Activated CD4-positive, alpha-beta T cell treated with anti-CD3 and anti-CD28 coated beads for 24 hours (primary cell): ENCODE data around the gene OR10H2.
"Not testable (repeated sequence)": the region's sequence is repeated elsewhere in the genome, so short reads cannot be mapped to it uniquely, and the experiment has no call there.

Experiments used
- DNase-seq, 2 donors: peaks; one replicate each; pipeline ENCODE4 v3.0.0-alpha.2; 2020; ENCODE audit warnings: low read depth in 2 of 2

The OR10H2 gene

GRCh38 chr19:15727724-15728123, at the start of gene OR10H2:
Gene OR10H2, plus strand, starts transcription at chr19:15728024. Its CDS starts 20 bp downstream, at chr19:15728044.
- no peak for DNase-seq

- DNase-seq, result no peak
Observed at GRCh38 chr19:15679089-15679488, 48.7 kb upstream of the OR10H2 start.

DNA sequence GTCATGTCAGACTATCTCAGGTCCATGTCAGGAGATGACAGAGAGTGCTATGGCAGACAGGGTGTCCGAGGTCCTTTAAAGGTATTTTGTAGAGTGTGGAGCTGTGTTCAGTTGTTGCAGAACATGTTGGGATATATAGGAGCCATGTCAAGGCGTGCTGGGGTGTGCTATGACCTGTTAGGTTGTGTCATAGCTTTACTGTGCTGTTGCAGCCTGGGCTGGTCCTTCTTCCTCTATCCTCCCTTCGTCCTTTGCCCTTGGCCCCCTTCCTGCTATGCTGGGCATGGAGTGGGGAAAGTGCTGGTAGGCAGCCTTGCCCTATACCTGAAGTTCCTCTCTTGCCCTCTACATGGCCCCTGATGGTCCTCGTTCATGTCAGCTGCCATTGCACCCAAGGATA, 48.0 kb upstream of the OR10H2 start:
- not testable (repeated sequence) for DNase-seq

GRCh38 chr19:15680478-15681322, 47.1 kb upstream of the OR10H2 start:
- no peak for DNase-seq

DNA sequence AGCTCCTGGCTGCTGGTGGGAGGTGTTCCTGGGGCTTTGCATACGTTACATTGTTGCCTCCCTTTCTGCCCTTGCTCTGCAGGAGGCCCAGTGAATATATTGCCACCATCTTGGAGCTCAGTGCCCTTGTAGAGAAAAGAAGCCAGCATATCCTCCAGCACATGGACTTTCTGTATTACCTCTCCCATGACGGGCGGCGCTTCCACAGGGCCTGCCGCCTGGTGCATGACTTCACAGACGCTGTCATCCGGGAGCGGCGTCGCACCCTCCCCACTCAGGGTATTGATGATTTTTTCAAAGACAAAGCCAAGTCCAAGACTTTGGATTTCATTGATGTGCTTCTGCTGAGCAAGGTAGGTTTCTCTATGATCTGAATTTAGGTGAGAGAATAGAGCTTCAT, 44.4 kb upstream of the OR10H2 start:
- DNase-seq, result no peak

GRCh38 chr19:15684828-15685227, 43.0 kb upstream of the OR10H2 start:
- DNase-seq, result no peak

- DNase-seq, result no peak
Observed at GRCh38 chr19:15696654-15697194, 31.1 kb upstream of the OR10H2 start.

GRCh38 chr19:15701757-15702533, 25.9 kb upstream of the OR10H2 start:
- no peak for DNase-seq

GRCh38 chr19:15702534-15702930, 25.3 kb upstream of the OR10H2 start:
- DNase-seq, result no peak

DNA sequence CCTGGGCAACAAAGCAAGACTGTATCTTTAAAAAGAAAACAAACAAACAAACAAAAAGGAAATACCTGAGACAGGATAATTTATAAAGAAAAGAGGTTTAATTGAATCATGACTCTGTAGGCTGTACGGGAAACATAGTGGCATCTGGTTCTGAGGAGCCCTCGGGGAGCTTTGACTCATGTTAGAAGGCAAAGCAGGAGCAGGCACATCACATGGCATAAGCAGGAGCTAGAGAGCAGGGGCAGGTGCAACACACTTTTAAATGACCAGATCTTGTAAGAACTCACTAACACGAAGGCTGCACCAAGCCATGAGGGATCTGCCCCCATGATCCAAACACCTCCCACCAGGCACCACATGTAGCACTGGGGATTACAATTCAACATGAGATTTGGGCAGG, 13.2 kb upstream of the OR10H2 start:
- DNase-seq, result no peak

DNA sequence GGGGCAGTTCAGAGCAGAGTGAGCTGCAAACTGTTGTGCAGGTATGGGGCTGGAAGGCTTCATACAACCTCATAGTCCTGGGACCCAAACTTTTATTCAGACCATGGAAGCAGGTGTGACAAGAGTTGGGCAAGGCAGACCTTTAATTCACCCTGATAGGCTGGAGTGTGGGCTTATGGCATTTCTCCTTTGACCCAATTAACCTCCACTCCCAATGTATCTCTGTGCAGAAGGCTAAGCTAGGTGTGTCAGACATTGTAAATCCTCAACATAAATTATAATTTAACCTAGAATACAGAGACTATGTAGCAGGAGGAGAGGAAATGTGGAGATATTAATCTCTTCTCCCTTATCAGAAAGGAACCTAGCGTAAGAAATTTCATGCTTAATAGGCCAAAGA, 12.2 kb upstream of the OR10H2 start:
- no peak for DNase-seq

DNA sequence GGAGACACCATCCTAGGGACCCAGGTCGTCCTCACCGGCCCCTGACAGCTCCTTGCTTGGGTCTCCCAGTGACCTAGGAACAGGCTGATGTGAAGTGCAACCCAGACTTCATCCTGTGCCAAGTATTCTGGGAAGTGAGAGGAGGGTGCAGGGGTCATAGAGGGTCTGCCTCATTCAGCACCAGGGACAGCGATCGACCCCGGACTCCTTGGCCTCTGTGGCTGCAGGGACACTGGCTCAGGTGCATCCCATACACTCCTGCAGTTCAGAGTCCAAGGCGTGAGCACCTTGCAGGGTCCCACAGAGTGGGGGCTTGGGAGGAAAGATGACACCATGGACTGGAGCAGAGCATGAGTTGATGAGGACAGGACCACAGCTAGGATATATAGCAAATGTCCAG, 10.0 kb upstream of the OR10H2 start:
- no peak for DNase-seq

DNA sequence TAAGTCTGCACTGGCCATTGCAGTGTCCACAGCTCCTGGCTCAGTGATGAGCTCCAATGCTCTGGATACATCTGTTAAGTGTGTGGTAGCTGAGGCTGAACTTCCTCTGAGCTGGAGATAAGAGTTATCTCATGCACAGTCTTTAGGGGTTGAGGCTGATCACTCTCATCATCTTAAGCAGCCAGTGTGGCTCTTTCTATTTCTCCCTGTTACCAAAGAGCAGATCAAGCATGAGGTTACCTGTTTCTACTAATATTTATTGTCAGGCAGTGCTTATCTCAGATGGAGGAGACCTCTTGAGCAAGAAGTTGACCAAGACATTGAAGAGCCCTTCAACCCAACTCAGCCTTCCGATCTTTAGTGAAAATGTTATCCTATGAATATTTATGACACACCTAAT, 6.6 kb upstream of the OR10H2 start:
- no peak for DNase-seq

DNA sequence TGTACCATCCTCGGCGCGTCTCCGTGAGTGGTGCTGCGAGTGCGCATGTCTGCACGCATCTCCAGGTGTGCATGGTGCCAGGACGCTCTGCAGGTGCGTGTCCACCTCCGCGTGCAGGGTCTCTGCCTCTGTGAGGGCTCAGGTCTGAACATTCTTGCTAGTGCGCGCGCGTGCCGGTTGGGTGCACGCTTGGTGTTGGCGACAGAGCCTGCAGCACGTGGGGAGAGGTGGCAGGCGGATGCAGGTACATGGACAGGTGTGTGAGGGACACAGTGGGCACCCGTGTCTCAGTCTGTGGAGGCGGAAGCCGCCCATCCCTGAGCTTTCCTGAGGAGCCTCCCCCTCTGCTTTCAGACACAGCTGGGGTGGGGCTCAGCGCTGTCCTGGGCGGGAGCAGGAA, 4.9 kb upstream of the OR10H2 start:
- no peak for DNase-seq

- DNase-seq, result no peak
Observed at GRCh38 chr19:15730538-15730937, 2.7 kb downstream of the OR10H2 start.

DNA sequence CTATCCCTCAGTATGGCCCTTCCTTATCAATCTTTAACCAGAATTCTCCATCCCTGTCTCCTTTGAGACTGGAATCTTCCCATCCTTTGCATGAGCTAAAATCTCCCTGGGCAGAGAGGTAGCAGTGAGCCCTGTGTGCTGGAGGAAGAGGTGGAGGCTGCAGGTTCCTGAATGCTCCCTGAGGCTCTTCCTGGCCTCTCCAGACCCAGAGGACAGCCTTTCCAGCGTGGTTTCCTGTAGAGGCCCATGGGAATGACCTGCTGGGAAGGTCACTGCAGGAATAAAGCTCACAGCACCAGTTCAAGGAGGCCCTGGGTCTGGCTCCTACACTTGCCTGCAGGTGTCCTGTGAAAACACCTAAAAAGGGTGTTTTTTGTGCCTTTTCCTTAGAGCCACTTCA, 4.6 kb downstream of the OR10H2 start:
- DNase-seq, result no peak

DNA sequence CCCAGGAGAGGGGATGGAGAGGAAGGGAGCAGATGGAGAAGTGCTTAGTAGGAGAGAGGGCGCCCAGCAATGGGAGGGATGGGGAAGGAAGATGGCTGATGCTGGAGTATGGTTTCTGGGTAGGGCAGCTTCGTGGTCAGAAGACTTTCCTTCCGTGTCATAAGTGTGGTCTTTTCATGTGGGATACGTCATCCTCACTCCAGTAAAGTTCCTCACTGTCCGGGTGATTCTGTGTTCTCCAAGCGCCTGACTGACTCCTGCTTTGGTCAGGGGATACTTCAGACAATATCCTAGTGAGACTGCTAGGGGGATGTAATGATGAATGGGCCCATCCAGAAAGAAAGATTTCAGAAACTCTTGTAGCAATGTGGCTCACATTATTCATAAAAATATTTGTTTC, 6.1 kb downstream of the OR10H2 start:
- DNase-seq, result no peak

GRCh38 chr19:15737722-15738121, 9.9 kb downstream of the OR10H2 start, which contains the start of gene OR10H3:
Gene OR10H3, plus strand, starts transcription at chr19:15737985. Its CDS starts 3,408 bp downstream, at chr19:15741393.
- DNase-seq, result no peak

- DNase-seq, result no peak
Observed at GRCh38 chr19:15740785-15741184, 13.0 kb downstream of the OR10H2 start.

DNA sequence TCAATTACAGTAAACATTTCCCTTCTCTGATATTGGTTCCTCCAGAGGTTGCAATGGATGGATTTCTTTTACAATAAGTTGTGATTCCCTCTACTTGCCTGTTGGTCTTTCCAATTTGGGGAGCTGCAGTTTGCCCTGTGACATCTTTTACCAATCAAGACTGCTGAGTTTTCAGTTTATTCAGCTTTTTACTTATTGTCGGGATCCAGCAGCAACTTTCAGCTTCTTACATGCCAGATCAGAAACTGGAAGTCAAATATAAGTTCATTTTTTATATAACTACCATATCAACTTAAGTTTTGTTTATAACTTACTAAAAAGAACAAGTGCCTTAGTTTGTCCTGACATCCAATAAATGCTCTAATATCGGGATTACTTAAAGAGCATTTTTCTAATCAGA, 20.4 kb downstream of the OR10H2 start:
- no peak for DNase-seq

DNA sequence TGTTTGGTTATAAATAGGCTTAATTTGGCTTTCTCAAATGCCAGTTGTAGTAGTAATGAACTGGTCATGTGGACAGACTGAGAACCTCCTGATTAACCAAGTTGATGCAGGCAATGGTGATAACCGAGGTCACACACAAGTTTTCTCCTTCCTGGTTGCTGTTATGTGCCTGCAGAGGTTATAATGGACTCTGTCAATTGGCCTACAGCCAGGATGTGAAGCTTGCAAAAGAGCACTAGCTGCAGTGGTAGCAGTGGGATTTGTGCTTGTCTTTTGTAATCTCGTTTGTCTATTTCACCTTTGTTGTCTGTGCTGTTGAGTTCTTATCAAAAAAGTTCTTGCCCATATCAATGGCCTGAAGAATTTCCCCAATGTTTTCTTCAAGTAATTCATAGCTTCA, 30.6 kb downstream of the OR10H2 start:
- DNase-seq, result no peak

DNA sequence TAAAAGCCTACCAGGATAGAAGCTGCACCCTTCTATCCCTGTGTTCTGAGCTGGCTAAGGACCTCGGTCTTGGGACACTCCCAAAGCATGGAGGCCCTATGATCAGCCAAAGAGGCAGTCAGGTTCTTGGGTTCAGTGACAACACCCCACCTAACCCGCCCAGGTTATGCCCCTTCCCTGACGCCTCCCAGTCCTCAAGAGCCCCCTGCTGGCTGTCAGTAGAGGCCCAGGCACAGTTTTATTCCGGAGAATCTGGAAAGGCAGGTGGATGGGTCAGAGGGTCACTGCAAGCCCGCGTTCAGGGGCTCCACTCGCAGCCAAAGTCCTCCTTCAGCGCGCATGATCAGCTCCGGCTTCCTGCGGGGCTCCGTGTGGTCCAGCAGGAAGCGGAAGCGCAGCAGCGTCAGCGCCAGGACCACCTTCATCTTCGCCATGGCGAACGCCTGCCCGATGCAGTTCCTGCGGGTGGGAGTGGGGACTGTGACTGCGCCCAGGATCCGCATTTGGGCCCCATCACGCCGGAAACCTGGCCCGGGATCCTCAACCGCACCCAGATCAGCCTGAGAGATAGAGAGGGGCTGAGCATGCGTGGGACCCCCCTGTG, 32.2 kb downstream of the OR10H2 start:
- DNase-seq, result no peak
